ENCODE results near the gene TBX1. TPM values are rescaled to one million over a fixed set of nuclear protein-coding genes. Genes with fewer than 3 reads are reported as not detected.
A peak's percentile ranks its signal among the peaks of the same experiment; 100 is the strongest.

TBX1 gene
- total RNA-seq, 1 experiment from 2014 or later = 16.3 TPM

- Histone ChIP-seq H3K27me3 (no peaks in the 10 kb centered on the region), H3K36me3 (peaks cover 19% of the 10 kb centered on the region), H3K4me3 (no peak overlapping the region), H3K9me3 (no peaks in the 10 kb centered on the region)
- DNase-seq = no peak
Measured at GRCh38 chr22:19793661-19794310, 33.2 kb downstream of the TBX1 start.

DNA sequence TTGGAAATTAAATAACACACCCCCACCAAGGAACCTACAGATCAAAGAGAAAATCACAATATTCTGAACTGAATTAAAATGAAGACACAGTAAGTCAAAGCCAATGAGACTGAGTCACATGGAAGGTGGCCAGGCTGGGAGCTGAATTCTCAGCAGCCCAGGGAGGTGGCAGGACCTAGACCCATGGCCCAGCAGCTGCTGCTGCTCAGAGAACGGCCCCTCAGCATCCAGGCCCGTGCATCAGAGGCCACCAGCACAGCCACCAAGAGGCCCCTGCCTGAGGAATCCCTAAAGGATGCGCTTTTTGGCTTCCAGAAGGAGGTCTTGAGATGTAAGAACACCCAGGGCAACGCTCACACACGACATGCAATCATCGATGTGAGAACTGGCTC is 35.0 kb downstream of the TBX1 start:
- H3K27me3 ChIP-seq = no peaks in the 10 kb centered on the region
- peak; percentile 78 for DNase-seq
- H3K36me3 ChIP-seq = peaks cover 19% of the 10 kb centered on the region
- no peak overlapping the region for H3K4me3 ChIP-seq
- H3K9me3 ChIP-seq = no peaks in the 10 kb centered on the region

DNA sequence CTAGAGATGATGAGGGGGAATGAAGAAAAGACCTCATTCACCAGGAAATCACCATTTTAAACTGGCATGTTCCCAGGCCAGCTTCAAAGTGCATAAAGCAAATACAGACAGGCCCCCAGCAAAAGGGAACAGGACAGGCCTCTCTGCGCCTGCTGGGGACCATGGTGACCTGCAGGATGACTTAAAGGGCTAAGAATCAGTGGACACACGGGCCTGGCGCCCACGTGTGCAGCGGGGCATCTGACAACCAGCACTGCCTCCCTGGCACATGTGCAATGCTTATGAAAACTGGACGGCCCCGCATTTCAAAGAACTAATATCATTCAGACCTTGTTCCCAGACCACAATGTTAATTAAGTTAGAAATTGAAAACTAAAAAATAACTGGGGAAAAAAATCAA is 35.6 kb downstream of the TBX1 start:
- no peak overlapping the region for H3K4me3 ChIP-seq
- peaks cover 19% of the 10 kb centered on the region for H3K36me3 ChIP-seq
- DNase-seq = no peak

GRCh38 chr22:19797086-19798002 is 36.8 kb downstream of the TBX1 start:
- Histone ChIP-seq H3K4me3 (no peak overlapping the region), H3K9me3 (no peaks in the 10 kb centered on the region)
- DNase-seq = no peak

More for the DNA sequence above, 35.6 kb downstream of the TBX1 start:
- H3K27me3 ChIP-seq = no peaks in the 10 kb centered on the region
- no peaks in the 10 kb centered on the region for H3K9me3 ChIP-seq

GRCh38 chr22:19798003-19798665 is 37.6 kb downstream of the TBX1 start:
- DNase-seq = no peak
- H3K27me3 ChIP-seq = no peaks in the 10 kb centered on the region
- no peak overlapping the region for H3K4me3 ChIP-seq
- H3K36me3 ChIP-seq = peaks cover 7% of the 10 kb centered on the region
- no peaks in the 10 kb centered on the region for H3K9me3 ChIP-seq

More at GRCh38 chr22:19797086-19798002, 36.8 kb downstream of the TBX1 start:
- Histone ChIP-seq H3K36me3 (peaks cover 12% of the 10 kb centered on the region), H3K27me3 (no peaks in the 10 kb centered on the region)

- DNase-seq = no peak
- Histone ChIP-seq H3K27me3 (no peaks in the 10 kb centered on the region), H3K9me3 (no peaks in the 10 kb centered on the region), H3K36me3 (peaks cover 7% of the 10 kb centered on the region), H3K4me3 (no peak overlapping the region)
Measured at GRCh38 chr22:19798891-19799293, 38.3 kb downstream of the TBX1 start.

GRCh38 chr22:19799322-19800190 is 39.0 kb downstream of the TBX1 start:
- Histone ChIP-seq H3K27me3 (no peaks in the 10 kb centered on the region), H3K9me3 (no peaks in the 10 kb centered on the region), H3K4me3 (no peak overlapping the region), H3K36me3 (peaks cover under 1% of the 10 kb centered on the region)
- peak; percentile 85 for DNase-seq

DNA sequence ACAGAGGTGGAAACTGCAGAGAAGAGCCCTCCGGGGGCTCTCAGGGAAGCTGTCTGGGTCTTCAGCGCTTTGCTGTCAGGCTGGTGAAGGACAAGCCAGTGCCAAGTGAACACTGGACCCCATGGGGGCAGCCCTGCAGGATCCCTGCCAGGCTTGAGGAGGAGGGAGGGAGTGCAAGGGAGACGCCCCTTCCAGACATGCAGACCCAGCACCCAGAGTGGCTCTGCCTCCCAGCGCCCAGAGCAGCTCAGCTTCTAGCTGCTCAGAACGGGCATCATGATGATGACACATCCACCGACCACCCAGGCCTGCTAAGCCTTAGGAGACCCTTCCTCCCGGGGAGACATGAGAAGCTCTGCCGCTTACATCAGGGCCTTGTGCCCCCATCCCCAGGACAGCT is 39.7 kb downstream of the TBX1 start:
- Histone ChIP-seq H3K27me3 (no peaks in the 10 kb centered on the region), H3K36me3 (no peaks in the 10 kb centered on the region; the same call in 1 of the 2 replicates), H3K9me3 (no peaks in the 10 kb centered on the region), H3K4me3 (no peak overlapping the region)
- DNase-seq = no peak

GRCh38 chr22:19800761-19801244 is 40.2 kb downstream of the TBX1 start:
- H3K9me3 ChIP-seq = no peaks in the 10 kb centered on the region
- no peaks in the 10 kb centered on the region for H3K27me3 ChIP-seq
- DNase-seq = peak; percentile 27
- no peak overlapping the region for H3K4me3 ChIP-seq
- no peaks in the 10 kb centered on the region; the same call in 1 of the 2 replicates for H3K36me3 ChIP-seq

DNA sequence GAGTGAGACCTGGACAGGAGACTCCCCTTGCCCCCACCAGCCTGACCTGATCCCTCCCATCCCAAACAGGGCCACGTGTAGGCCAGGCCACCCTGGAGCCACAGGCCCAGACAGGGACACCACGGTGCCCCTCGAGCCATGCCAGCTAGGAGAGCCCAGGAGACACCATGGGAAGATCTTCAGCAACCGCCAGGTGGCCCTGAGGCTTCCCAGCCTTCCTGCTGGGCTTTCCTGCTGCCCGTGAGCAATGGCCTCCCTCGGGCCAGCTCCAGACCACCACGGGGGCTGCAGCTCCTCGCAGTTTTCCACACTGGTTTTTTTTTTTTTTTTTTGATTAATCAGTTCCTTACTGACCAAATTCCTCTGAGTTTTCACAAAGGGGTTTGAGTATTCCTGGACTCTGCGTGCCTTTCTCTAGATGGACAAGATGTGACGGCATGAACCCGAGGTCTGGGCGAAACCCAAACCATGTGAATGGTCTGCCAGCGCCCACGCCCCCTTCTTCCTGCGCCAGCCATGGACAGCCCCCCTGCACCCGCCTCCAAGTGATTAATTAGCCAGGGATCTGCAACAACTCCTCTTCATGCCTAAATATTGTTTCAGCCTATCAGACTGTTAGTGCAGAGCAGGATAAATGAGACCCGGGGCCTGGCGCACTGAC is 40.9 kb downstream of the TBX1 start:
- DNase-seq = no peak

GRCh38 chr22:19802001-19802893 is 41.7 kb downstream of the TBX1 start:
- no peak for DNase-seq
- Histone ChIP-seq H3K4me3 (no peak overlapping the region), H3K9me3 (no peaks in the 10 kb centered on the region), H3K27me3 (no peaks in the 10 kb centered on the region), H3K36me3 (no peaks in the 10 kb centered on the region; the same call in 1 of the 2 replicates)

More for the DNA sequence above, 40.9 kb downstream of the TBX1 start:
- Histone ChIP-seq H3K36me3 (no peaks in the 10 kb centered on the region; the same call in 1 of the 2 replicates), H3K27me3 (no peaks in the 10 kb centered on the region), H3K4me3 (no peak overlapping the region), H3K9me3 (no peaks in the 10 kb centered on the region)

DNA sequence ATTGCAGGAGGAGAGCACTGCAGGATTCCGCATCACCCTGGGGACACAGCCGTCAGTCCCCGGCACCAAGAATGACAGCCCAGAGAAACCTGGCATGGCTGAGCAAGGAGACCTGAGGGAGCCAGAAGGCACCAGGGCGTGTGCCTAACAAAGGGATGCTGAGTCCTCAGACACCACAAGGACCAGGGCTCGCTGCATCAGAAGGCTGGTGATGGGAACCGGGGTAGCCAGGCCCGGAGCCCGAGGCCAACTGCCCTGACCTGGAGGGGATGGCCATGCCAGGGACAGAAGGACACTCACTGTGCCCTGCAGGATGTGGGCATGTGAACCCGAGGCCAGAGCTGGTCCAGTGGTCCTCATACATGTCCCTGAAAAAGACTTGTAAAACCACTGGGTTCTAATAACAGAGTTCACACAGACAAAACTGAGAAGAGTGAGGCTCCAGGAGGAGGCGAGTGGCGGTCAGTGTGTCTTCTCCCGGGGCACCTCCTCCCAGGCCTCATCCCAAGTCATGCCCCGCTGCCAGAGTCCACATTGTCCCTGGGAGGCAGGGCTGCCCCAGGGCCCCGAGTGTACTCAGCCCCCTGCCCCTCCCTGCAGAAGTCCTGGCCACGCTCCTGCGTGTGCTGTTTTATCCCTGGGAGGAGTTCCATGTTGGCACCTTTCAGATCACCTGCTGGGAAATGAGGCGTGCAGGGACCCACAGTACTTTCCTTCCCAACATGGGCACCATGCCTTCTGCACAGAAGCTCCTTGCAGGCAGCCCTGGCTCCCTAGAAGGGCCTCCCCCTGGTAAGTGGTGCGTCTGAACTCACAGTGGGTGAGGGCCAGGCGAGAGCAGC is 42.5 kb downstream of the TBX1 start:
- Histone ChIP-seq H3K9me3 (no peaks in the 10 kb centered on the region), H3K4me3 (no peak overlapping the region), H3K36me3 (no peaks in the 10 kb centered on the region; the same call in 1 of the 2 replicates), H3K27me3 (no peaks in the 10 kb centered on the region)
- no peak for DNase-seq

- Histone ChIP-seq H3K27me3 (no peaks in the 10 kb centered on the region), H3K36me3 (no peaks in the 10 kb centered on the region; the same call in 1 of the 2 replicates), H3K4me3 (no peak overlapping the region), H3K9me3 (no peaks in the 10 kb centered on the region)
- no peak for DNase-seq
Measured at GRCh38 chr22:19803736-19804267, 43.2 kb downstream of the TBX1 start.

GRCh38 chr22:19805821-19806212 is 45.2 kb downstream of the TBX1 start:
- Histone ChIP-seq H3K9me3 (no peaks in the 10 kb centered on the region), H3K27me3 (no peaks in the 10 kb centered on the region), H3K4me3 (no peak overlapping the region), H3K36me3 (no peaks in the 10 kb centered on the region)
- DNase-seq = no peak

All from MG63 (cell line).